AG09309 (cell line): ENCODE measurements around the gene CASKIN1.

ENCODE experiments used
- DNase-seq: peaks from one replicate; pipeline ENCODE4 v3.0.0-alpha.2; 2010; ENCODE audit warnings: low read depth
- H3K4me3 ChIP-seq: 2 replicates; pipeline ENCODE4 v1.5.1; 2011; ENCODE audit warnings: mild to moderate bottlenecking, low read depth, low read length, moderate library complexity; ENCODE audit not compliant: control insufficient read depth
- CTCF ChIP-seq: IDR thresholded peaks from 2 replicates; pipeline ENCODE4 v1.5.1; 2011; ENCODE audit warnings: mild to moderate bottlenecking, low read depth, low read length, inconsistent platforms; ENCODE audit not compliant: insufficient read depth, control insufficient read depth; ENCODE audit errors: missing control alignments

Gene CASKIN1

DNA sequence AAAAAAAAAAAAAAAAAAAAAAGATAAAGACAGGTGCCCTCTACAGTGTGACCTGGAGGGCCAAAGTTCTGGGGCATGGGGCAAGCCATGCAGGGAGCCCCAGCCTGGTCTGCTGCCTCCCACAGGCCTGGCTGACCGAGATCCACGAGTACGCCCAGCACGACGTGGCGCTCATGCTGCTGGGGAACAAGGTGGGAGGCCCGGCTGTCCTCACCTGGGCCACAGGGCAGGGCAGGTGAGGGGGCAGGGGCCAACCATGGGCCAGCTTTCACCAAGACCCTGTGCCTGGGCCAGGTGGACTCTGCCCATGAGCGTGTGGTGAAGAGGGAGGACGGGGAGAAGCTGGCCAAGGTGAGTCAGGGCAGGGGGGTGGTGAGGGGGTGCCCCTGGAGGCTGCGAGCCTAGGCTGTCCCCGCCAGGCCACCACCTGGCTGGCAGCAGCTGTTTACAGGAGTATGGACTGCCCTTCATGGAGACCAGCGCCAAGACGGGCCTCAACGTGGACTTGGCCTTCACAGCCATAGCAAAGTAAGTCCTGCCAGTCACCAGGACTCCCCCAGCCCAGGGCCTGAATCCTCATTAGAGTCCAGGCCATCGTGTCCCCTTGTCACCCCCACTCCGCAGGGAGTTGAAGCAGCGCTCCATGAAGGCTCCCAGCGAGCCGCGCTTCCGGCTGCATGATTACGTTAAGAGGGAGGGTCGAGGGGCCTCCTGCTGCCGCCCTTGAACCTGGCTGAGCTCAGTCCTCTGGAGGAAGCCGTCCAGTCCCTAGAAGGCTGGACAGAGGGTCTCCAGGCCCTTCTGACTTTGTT, 43.5 kb downstream of the CASKIN1 start:
- no peak for DNase-seq
- TF ChIP-seq CTCF = no peak
- H3K4me3 ChIP-seq = peak overlapping the region; percentile 58

- DNase-seq = no peak
- no peak for TF ChIP-seq CTCF
- no peak overlapping the region for H3K4me3 ChIP-seq
Observed at GRCh38 chr16:2151188-2152091, 45.0 kb downstream of the CASKIN1 start.

DNA sequence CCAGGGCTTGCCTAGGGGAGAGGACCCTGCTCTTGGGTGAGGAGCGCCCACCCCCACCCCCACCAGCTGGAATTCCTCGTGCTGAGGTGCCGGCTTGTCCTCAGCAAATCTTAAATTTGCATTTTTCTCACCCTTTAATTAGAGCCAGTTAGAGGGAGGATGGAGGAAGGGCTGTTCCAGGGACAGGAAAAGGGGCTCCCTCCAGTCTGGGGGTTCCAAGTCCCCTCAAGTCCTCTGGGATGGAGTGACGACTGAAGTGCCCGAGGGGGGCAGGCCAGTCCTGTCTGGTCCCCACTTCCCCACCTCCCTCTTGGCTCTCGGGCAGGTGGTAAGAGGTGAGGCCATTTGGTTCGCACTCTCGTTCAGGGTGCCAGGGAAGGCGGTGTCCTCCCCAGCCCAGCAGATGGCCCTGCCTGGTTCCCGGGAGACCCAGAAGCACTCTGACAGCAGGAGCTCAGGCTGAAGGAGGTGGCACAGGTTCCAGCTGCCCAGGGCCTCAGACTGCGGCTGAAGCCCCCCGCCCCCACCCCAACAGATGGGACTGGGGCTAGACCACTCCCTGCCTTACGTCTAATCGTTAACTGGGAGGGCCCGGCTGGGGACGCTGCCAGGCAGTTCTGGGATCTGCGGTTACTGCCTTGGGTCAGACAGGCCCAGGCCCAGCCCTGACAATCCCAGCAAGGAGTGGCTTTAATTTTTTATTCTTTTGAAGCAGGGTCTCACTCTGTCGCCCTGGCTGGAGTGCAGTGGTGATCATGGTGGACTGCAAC, 45.8 kb downstream of the CASKIN1 start:
- no peak for TF ChIP-seq CTCF
- DNase-seq = no peak
- H3K4me3 ChIP-seq = no peak overlapping the region

DNA sequence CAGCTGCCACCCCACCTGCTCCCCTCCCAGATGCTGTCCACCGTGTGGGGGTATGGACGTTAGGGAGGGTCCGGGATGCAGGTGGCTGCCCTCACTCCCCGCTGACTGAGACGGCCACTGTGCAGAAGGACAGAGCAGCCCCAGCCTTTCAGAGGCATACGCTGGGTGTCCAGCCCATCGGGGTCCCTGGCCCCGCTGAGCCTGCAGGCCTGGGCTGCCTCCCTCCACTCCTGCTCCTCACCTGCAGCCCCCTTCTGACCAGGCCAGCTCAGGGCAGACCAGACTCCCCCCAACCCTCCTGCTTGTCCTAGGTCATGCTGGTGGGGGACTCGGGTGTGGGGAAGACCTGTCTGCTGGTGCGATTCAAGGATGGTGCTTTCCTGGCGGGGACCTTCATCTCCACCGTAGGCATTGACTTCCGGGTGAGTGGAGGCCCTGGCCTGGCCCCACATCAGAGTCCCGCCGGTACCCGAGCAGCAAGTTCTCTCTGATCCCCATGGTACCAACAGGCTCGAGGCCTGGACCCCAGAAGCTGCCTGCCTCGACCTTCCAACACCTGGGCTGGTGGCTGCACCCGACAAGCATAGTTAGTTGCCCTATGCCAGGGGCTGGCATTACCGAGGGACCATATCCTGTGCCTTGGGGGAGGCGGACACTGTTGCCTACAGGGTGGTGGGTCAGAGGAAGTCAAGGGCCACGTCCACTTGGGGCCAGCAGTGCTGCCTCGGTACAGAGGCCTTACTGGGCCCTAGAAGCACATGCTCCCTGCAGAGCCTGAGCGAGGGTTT, 46.6 kb downstream of the CASKIN1 start:
- H3K4me3 ChIP-seq = no peak overlapping the region
- TF ChIP-seq CTCF = no peak
- DNase-seq = no peak

- DNase-seq = no peak
- H3K4me3 ChIP-seq = peak overlapping the region; percentile 23
- no peak for TF ChIP-seq CTCF
Observed at GRCh38 chr16:2148714-2149629, 47.4 kb downstream of the CASKIN1 start.
